ENCODE data around the gene TEDDM1.

GRCh38 chr1:182385885-182386853 is 14.3 kb downstream of the TEDDM1 start:
- TF ChIP-seq SUZ12 (IDR thresholded peaks at IDR 0.05; ENCODE audit: extremely low read depth, insufficient read depth, insufficient read length) (no peak), YY1 (IDR thresholded peaks at IDR 0.05; ENCODE audit: insufficient read depth, insufficient read length) (no peak), ZNF274 (IDR thresholded peaks at IDR 0.05; ENCODE audit: low read depth, low read length) (no peak)
